Left forelimb (tissue), 1 donor: ENCODE data around the gene PAK4.

Source experiments
- DNase-seq: peaks from one replicate; pipeline ENCODE4 v3.0.0-alpha.2; 2018; ENCODE audit warnings: low spot score

The PAK4 gene

DNA sequence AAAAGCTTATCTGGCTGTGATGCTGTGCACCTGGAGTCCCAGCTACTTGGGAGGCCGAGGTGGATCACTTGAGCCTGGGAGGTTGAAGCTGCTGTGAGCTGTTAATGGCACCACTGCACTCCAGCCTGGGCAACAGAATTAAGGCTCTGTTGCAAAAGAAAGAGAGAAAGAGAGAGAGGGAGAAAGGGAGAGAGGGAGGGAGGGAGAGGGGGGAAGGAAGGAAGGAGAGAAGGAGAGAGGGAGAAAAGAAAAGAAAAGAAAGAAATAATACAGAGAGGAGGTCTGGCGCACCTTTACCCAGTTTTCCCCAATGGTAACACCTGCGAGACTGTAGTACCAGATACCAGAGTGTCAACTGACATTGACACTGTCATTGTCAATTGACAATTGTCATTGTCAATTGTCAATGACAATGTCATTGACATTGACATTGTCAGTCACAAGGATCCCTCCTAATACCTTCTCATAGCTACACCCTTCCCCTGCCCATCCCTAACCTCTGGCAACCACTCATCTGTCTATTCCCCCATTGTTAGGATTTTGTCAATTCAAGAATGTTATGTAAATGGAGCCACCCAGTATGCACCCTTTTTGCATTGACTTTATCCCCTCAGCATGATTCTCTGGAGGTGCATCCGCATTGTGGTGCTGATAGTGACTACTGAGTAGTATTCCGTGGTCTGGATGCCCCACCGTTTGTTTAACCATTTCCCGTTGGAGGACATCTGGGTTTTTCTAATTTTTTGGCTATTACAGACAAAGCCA, 21.3 kb downstream of the PAK4 start:
- no peak for DNase-seq

DNA sequence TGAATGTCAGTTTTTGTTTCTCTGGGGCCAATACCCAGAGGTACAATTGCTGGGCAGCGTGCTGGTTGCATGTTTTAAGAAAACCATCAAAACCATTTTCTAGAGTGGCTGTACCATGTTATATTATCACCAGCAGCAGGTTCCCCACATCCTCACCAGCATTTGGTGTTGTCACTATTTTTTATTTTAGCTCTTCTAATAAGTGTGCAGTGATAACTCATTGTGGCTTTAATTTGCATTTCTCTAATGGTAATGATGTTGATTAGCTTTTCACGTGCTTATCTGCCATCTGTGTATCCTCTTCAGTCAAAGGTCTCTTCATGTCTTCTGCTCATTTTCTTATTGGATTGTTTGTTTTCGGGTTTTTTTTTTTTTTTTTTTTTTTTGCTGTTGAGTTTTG, 21.9 kb downstream of the PAK4 start:
- DNase-seq: no peak

DNA sequence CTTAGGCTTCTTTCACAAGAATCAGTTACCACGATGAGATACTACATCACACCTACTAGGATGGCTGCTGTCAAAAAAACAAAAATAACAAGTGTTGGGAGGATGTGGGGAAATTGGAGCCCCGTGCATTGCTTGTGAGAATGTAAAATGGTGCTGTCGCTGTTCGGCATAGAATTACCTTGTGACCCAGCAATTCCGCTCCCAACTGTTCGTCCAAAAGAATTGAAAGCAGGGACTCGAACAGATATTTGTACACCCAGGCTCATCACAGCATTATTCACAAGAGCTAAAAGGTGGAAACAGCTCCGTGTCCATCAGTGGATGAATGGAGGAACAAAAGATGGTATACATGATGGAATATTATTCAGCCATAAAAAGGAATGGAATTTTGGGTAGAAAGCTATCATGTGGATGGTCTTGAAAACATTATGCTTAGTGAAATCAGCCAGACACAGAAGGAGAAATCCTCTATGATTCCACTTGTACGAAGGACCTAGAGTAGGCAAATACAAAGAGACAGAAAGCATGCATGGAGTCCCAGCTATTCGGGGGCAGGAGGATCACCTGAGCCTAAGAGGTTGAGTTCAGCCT, 23.4 kb downstream of the PAK4 start:
- no peak for DNase-seq

DNA sequence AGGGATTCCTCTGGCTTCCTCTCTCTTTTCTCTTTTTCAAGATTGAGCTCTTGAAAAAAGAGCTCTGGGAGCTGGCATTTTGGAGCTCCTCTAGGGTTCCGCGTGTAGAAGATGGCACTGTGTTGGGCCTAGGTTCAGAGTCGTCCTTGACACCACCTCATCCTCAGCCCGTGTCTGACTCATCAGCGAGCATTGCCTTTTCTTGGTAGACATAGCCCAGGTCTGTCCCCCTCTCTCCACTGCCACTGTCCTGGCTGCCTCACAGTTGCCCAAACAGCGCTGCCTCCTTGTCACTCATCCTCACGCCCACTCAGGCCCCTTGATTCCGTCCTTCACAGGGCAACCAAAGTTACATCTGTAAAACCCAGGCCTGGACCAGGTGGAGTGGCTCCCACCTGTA, 24.6 kb downstream of the PAK4 start:
- DNase-seq: no peak

DNA sequence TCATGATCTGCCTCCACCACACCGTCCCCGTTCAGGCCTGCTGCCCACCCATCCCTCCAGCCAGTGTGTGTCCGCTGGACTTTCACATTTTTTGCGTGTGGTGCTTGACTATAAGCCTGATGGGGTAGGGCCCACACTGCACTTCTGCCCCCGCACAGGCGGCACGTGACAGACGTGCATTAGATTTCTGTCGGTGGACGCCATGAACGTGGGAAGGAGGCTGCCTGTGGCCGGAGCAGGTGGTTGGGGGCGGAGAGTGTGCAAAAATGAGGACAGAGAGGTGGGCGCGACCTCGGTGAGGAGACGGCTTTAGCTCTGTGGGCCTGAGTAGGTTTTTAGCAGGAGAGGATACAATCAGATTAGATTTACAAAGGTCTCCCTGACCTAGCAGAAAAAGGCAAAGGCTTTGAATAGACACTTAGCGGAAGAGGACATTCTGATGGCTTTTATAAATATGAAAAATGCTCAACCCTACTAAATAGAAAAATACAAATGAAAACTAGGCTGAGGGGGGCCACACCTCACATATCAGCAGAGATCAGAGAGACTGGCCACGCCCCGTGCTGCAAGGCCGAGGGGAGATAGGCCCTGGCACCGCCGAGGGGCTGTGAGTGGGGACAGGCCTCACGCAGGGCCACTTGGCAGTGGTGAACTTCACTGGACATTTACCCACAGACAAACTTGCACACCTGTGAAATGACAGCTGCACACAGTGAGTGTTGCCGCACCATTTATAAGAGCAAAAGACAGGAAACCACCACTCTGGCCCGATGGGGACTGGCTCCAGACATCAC, 25.4 kb downstream of the PAK4 start:
- no peak for DNase-seq

DNA sequence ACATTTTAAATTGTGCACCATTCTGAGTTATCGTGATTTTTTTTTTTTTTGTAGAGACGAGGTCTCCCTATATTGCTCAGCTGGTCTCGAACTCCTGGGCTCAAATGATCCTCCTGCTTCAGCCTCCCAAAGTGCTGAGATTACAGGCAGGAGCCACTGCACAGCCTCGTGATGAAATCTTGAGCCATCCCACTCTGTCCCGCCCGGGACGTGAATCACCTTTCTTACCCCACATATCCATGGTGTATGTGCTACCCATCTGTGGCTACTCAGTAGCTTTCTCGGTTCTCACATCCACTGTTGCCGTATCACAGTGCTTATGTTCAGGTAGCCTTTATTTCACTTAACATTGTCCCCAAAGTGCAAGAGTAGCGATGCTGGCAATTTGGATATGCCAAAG, 26.5 kb downstream of the PAK4 start:
- DNase-seq: no peak

DNA sequence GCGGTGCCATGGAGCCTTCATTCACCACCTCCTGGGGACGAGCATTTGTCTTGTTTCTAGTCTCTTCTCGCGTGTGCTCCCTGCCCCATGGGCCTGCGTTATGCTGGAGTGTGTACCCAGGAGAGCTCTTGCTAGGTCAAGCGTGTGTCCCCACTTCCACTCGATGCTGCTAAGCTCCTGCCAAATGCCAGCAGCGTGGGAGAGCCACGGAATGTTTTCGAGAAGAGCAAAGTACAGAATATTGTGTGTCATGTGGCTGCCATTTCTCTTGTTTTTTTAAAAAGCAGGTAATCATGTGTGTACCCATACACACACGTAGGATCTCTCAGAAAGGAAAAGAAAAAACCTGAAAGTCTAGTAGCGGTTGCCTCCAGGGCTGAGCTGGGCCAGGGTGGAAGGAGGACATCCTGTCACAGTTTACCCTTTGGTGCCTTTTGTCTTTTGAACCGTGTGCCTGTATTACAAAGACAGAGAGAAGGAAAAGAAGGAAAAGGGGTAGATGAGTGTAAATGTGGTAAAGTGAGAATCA, 28.6 kb downstream of the PAK4 start:
- no peak for DNase-seq

DNA sequence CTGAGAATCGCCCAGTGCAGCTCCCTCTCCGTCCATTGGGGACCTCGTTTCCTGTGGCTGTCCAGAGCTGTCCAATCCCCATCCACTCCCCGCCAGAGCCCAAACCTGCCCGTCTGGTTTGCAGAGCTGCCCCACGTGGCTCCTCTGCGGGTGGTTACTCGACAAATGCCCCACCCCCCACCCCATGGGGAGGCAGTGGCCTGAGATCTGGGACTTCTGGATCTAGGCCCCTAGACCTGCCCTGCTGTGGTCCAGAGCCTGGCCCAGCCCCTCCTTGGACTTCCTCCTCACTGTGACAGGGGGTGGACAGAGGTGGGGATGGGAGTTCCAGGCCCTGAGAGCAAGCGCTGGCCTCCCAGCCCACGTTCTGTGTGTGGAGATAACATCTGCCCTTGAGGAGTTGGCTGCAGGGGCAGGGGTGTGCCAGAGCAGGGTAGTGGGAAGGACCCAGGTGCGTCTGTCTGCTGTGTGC, 29.1 kb downstream of the PAK4 start:
- DNase-seq: no peak

DNA sequence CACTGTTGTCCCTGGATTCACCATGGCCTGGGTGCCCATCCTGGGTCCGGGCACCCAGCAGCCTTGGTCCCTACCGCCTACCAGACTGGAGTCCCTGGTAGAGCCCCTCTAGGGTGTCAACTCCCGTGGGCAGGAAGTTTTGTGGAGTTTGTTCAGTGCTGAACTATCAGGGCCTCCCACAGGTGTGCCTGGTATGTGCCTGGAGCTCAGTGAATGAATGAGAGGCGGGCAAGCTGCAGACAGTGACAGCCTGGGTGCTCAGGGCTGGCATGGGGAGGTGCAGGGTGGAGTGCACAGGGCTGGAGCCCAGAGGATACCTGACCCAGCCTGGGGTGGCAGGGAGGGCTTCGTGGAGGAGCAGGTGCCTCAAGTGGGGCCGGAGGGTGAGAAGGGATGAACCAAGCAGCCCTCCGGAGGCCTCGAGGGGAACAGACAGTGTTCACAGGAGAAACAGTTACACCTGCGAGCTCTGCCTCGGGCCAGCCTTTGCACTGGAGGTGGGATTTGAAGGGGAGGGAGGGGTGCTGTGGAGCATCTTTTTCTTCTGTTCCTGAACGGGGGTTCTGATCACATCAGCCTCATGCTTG, 29.6 kb downstream of the PAK4 start:
- no peak for DNase-seq

DNA sequence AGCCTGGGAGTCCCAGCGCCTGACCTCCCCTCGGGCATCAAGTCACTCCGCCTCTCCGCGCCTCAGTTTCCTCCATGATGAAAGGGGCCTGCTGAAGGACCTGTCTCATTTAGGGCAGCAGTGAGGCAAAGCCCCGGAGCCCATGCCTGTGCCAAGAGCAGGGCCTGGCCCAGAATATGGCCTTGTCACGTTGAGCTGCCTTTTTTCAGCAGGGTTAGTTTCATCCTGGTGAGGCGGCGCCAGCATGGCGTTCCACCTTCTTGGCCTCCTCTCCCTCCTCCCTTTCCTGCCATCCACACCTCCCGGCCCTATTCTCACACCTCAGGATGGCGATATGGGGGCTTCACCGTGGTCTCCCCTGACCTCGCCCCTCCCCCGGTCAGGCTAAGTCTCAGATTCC, 30.2 kb downstream of the PAK4 start:
- DNase-seq: no peak

DNA sequence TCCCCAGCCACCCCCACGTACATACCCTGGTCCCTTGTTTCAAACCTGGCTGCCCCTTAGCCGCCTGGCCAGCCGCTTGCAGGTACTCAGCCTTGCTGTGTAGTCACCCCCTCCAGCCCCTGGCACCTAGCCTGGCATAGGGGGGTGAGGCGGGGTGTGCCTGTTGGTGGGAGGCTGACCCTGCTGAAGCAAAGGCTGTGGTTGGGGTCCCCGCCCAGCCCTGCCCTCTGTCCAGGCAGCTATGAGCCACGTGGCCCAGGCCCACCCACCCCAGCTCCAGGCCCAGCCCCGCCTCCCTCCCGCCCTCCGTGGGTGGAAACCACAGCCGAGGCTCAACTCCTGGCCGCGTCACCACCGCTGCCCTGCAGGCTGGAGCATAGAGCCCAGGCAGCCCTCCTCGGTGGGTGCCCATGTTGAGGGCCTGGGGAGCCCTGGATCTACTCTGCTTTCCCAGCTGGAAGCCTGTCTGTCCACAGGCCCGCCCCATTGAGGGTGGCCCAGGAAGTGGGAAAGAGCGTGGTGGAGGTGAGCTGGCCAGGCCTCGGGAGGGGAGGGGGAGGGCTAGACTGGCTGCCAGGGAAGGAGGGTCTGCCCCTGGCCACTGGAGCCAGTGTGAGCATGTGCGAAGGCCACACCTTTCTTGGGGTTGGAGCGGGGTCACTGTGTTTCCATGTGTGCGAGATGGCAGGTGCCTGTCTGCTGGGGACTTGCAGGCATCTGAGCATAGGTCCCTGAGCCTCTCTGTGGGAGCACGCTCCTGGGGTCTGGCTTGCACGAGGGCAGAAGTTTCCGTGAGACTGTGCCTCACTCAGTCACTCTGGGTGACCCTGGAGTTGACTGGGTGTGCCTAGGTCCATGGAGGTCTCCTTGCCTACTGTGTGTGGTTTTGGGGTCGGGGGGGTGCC, 31.0 kb downstream of the PAK4 start:
- no peak for DNase-seq

DNA sequence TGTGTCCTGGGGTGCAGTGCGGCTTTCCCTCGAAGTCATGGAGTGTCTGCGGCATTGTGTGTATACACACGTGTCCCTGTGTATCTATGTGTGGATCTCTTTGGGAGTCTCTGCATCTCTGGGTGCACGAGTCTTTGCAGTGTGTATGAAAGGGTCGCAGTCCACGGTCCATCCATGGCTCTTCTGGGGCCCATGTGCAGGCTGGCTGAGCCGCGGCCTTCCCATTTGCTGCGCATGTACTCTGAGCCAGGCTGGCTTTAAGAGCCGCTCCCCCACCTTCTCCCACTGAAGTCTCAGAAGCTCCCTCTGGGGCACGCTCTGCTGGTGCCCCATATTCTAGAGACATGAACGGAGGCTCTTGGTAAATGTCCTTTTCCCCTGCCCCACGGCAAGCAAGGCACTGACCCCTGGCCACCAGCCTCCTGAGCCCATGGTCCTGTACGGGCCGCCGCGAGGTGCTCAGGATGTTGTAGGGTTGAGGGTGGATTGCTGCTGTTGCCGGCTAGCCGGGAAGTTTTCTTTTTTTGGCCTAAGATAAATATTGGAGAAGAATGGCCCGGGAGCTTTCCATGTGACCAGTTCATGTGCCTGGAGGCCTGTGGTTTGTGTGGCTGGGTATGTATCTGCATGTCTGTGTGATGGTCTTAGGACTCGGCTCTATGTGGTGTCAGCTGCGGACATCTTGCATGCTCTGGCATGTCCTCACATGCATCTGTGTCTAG, 31.9 kb downstream of the PAK4 start:
- no peak for DNase-seq

DNA sequence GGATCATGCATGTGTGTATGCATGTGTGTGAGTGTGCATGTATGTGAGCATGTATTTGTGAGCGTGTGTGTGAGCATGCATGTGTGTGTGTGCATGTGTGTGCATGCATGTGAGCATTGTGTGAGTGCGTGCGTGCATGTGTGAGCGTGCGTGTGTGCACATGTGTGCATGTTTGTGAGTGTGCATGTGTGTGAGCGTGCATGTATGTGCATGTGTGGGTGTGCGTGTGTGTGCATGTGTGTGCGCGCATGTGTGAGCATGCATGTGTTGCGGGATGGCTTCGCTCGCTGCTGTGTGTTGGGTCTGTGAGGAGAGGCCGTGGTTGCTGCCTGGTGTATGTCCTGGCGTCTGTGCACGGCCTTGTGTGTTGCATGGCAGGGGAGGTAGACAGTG, 32.4 kb downstream of the PAK4 start:
- DNase-seq: no peak

DNA sequence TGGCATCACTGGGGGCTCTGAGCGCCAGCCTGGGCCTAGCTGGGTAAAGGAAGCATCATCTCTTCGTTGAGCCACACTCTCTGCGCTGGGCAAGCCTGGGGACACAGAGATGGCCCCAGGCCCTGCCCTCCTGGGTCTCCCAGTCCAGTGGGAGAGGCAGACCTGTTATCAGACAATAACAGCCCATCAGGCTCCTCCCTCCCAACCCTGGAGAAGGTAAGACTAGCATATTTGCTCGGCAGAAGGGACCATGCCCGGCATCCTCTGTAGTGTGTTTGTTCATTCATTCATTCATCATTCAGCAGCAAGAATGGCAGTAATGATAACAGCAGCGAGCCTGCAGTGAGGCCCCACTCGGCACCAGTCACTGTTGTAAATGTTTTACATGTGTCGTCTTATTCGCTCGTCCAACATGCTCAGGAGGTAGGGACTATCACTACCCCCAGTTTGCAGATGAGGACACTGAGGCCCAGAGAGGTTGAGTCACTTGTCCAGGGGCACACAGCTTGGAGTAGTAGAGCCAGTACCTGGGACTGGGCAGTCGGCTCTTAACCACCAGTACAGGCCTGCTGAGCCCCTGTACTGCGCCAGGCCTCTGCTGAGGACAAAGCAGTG, 33.2 kb downstream of the PAK4 start:
- no peak for DNase-seq

DNA sequence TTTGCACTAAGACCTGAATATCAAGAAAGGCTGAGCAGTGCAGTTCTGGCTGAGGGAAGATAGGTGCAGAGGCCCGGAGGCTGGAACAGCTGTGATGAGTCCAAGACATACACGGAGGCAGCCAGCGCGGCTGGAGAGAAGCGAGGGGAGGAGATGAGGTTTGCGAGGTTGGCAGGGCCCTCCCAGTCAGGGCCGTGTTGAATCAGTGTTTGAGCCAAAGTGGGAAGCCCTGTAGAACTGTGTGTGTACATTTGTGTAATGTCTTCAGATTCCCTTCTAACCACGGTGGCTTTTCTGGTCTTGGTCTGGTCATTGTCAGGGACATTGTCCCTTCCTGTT, 34.9 kb downstream of the PAK4 start:
- DNase-seq: no peak

DNA sequence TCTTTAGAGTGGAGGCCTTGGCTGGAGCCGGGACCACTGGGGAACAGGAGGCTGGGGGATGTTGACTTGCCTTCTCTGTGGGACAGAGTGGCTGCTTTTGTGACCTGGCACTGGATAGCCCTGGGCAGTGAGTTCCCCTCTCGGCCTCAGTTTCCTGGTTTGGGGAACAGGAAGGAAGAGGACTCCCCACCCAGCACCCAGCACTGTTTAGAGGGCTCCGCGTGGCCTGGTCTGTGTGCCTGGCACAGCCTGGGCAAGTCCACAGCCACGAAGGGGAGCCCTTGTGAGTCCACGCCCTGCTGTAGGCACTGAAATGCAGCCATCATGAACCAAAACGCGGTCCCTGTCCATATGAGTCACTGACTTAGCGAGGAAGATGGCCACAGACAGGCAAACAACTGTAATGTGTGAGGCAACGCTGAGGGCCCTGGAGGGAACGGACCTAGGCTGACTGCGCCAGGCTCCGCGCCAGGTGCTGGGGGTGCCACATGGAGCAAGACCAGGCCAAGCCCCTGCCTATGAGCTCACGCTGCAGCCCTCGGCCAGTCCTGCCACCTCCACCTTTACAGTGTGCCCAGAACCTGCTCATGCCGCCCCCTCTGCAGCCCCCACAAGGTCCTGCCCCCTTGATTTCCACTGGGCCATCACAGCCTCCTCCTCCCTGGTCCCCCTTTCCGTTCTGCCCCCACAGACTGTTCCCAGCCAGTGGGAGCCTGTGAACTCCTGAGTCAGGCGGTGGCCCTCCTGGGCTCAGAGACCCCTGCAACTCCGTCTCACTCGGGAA, 35.5 kb downstream of the PAK4 start:
- no peak for DNase-seq

DNA sequence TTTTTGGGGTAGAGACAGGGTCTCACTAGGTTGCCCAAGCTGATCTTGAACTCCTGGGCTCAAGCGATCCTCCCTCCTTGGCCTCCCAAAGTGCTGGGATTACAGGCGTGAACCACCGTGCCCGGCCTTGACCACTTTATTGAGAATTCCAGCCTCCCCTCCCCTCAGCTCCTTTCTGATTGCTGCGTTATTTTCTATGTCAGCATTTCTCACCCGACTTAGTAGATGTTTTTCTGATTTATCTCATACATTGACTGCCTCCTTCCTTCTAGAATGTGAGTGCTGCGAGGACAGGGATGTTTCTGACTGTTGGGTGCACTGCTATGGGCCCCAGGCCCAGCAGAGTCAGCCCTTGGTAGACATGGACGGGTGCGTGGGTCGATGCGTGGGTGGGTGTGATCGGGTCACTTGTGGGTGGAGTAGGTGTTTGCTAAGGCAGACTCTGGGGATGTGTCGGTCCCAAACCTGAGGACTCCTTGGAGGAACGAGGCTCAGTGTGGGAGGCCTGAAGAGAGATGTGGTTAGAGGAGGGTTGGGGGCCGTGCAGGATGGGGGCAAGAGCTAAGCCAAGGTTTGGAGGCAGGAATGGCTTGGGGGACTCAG, 37.0 kb downstream of the PAK4 start:
- no peak for DNase-seq

DNA sequence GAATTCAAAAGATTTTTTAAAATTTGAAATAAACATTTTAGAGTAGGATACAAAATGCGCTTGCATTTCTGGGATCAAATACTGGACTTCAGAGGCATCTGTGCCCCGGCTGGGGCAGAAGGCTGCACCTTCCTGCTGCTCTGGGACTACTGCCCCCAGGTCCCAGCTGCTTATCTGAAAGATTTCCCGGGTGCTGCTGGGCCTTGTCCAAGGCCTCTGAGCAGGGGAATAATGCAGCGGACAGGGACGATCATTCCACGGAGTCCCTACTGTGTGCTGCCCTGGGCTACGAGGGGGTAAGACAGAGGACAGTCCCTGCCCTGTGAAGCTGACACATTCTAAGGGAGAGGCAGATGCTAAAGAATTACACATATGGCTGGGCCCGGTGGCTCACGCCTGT, 38.0 kb downstream of the PAK4 start:
- DNase-seq: no peak

DNA sequence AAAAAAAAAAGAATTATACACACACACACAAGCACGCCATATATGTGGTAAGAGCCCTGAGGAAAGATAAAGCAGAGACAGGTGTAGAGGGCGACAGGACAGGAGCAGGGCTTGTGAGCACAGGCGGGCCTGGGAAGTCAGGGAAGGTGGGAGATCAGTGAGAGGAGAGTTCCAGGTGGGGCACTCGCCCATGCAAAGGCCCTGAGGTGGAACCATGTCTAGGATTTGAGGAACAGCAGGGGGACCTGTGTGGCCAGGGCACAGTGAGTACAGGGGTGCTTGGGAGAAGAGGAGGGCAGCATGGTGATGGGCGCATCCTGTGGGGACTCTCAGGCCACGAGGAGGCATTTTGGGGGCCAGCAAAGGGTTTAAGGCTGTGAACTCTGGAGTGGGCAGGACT, 38.7 kb downstream of the PAK4 start:
- no peak for DNase-seq
